ENCODE data around the gene DCHS1. TPM values are rescaled to one million over a fixed set of nuclear protein-coding genes. Genes with fewer than 3 reads are reported as not detected.

DCHS1 gene
- total and polyA plus RNA-seq, 8 donors = 0.76 to 22.8 (median 13.2) TPM

GRCh38 chr11:6612213-6613041, 43.2 kb downstream of the DCHS1 start, which contains the start of gene TAF10:
TSS of gene TAF10 (minus strand) at chr11:6612216. CDS start at chr11:6612189, 27 bp downstream.
- WGBS, 5 donors = 0 to 1% (median 0%) methylated on average over 24 to 51 of the region's 51 CpGs
- intact Hi-C loops (cut with DNase I; ENCODE audit: low total_unique reads) = no loop called here
- TF ChIP-seq EP300 (IDR thresholded peaks at IDR 0.05) (no peak), POLR2AphosphoS5 (IDR thresholded peaks at IDR 0.05) (peak; percentile 94 to 99 (median 99)), POLR2A (IDR thresholded peaks at IDR 0.05) (peak in 2 of 4 donors; percentile 87 to 92)
- TF ChIP-seq, protein P1, sequence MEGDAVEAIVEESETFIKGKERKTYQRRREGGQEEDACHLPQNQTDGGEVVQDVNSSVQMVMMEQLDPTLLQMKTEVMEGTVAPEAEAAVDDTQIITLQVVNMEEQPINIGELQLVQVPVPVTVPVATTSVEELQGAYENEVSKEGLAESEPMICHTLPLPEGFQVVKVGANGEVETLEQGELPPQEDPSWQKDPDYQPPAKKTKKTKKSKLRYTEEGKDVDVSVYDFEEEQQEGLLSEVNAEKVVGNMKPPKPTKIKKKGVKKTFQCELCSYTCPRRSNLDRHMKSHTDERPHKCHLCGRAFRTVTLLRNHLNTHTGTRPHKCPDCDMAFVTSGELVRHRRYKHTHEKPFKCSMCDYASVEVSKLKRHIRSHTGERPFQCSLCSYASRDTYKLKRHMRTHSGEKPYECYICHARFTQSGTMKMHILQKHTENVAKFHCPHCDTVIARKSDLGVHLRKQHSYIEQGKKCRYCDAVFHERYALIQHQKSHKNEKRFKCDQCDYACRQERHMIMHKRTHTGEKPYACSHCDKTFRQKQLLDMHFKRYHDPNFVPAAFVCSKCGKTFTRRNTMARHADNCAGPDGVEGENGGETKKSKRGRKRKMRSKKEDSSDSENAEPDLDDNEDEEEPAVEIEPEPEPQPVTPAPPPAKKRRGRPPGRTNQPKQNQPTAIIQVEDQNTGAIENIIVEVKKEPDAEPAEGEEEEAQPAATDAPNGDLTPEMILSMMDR (IDR thresholded peaks at IDR 0.05) = peak in 5 of 7 experiments; percentile 17 to 71 (median 42)
- Histone ChIP-seq H3K9me3 (no peaks in the 10 kb centered on the region), H3K4me3 (peak within 1 kb of the TSS; percentile 84 to 89 (median 86)), H3K27me3 (no peaks in the 10 kb centered on the region), H3K4me1 (peaks cover 36 to 64% (median 49%) of the 10 kb centered on the region in 4 donors), H3K36me3 (peaks cover 53 to 73% (median 67%) of the 10 kb centered on the region in 4 donors), H3K27ac (peak within 1 kb of the TSS; percentile 97 to 100 (median 99))
- DNase-seq = peak; percentile 98 to 99

DNA sequence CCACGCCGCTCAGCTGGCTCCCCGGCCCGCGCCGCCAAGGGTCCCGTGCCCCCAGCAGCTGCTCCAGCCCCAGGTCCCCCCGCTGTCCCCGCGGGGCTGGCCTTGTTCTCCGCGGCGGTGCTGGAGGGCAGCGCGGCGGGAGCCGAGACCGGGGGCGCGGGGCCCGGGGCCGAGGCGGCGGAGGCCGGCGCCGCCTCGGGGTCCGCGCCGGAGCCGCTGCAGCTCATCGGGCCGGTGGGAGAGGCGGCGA, 43.7 kb downstream of the DCHS1 start:
- Histone ChIP-seq H3K9me3 (no peaks in the 10 kb centered on the region), H3K27ac (peak overlapping the region; percentile 97 to 100 (median 99)), H3K4me1 (peaks cover 39 to 64% (median 51%) of the 10 kb centered on the region in 4 donors), H3K4me3 (peak overlapping the region; percentile 84 to 89 (median 86)), H3K27me3 (no peaks in the 10 kb centered on the region), H3K36me3 (peaks cover 52 to 68% (median 65%) of the 10 kb centered on the region in 4 donors)
- TF ChIP-seq EP300 (IDR thresholded peaks at IDR 0.05) (no peak), POLR2AphosphoS5 (IDR thresholded peaks at IDR 0.05) (no peak), POLR2A (IDR thresholded peaks at IDR 0.05) (no peak)
- TF ChIP-seq, protein P1 (IDR thresholded peaks at IDR 0.05) = no peak
- WGBS, 5 donors = 0 to 1% (median 1%) methylated on average over 18 to 36 of the region's 36 CpGs; no CpG with 5 or more reads in 1 of the 5 donors
- intact Hi-C loops (cut with DNase I; ENCODE audit: low total_unique reads) = no loop called here
- DNase-seq = no peak

DNA sequence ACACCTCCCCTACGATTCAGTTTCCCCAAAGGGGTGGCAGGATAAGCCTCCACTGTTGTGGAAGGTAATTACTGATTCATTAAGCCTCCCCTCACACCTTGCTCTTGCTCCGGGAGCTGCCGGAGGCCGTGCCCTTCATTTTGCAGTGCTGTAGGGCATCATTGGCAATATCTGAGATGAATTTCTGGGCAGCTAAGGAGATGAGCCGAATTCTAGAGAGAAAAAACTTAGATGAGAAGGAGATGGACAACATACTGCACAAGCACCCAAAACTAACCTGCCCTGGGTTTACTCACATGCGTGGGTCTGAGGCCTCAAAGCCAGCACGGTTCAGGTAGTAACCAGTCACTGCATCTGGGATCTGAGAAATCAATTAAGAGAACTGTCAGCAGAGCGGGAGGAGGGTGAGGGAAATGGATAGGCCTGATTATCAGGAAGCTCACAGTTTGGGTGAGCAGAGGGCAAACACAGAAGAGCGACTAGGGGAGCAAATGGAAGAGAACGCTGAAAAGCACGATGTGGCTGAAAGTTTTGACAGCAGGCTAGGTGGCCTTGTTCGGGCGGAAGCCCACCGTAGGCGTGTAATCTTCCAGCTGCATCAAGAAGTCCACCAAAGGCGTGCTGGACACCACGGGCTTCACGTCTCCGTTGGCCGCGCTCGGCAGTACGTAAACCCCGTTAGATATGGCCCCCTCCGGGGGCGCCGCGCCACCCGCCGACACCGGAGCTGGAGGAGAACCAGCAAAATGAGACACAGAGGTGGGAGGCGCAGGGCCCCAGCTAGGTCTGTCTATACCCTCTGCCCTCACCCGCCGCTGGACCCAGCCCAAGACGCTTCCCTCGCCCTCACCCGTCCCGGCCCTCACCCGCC, 44.3 kb downstream of the DCHS1 start:
- WGBS, 5 donors = 7 to 12% (median 12%) methylated on average over 32 to 39 of the region's 39 CpGs
- Histone ChIP-seq H3K4me3 (peak overlapping the region; percentile 84 to 89 (median 86)), H3K9me3 (no peaks in the 10 kb centered on the region), H3K36me3 (peaks cover 46 to 63% (median 59%) of the 10 kb centered on the region in 4 donors), H3K27ac (peak overlapping the region; percentile 97 to 100 (median 99)), H3K27me3 (no peaks in the 10 kb centered on the region), H3K4me1 (peaks cover 45 to 66% (median 56%) of the 10 kb centered on the region in 4 donors)
- no peak for DNase-seq
- intact Hi-C loops (cut with DNase I; ENCODE audit: low total_unique reads) = no loop called here
- no peak for TF ChIP-seq POLR2A (IDR thresholded peaks at IDR 0.05)
- peak in 1 of 3 donors; percentile 47 for TF ChIP-seq POLR2AphosphoS5 (IDR thresholded peaks at IDR 0.05)

GRCh38 chr11:6610591-6610990, 45.0 kb downstream of the DCHS1 start:
- 86 to 93% (median 91%) methylated on average over 6 of the region's 6 CpGs for WGBS, 5 donors
- peak overlapping the region in 3 of 4 donors; percentile 84 to 89 (median 86) for H3K4me3 ChIP-seq
- H3K27ac ChIP-seq = peak overlapping the region; percentile 97 to 100 (median 99)
- DNase-seq = no peak
- peaks cover 52 to 73% (median 63%) of the 10 kb centered on the region in 4 donors for H3K4me1 ChIP-seq
- TF ChIP-seq POLR2AphosphoS5 (IDR thresholded peaks at IDR 0.05) = no peak
- TF ChIP-seq, protein P1 (IDR thresholded peaks at IDR 0.05) = no peak
- TF ChIP-seq EP300 (IDR thresholded peaks at IDR 0.05) = no peak
- intact Hi-C loops (cut with DNase I; ENCODE audit: low total_unique reads) = no loop called here
- H3K36me3 ChIP-seq = peaks cover 39 to 55% (median 52%) of the 10 kb centered on the region in 4 donors
- H3K9me3 ChIP-seq = no peaks in the 10 kb centered on the region
- no peaks in the 10 kb centered on the region for H3K27me3 ChIP-seq
